Measurements from ENCODE around the gene DTX2. TPM values are rescaled to one million over a fixed set of nuclear protein-coding genes. Genes with fewer than 3 reads are reported as not detected.
A peak's percentile ranks its signal among the peaks of the same experiment; 100 is the strongest.
"Not testable (repeated sequence)": the region's sequence is repeated elsewhere in the genome, so short reads cannot be mapped to it uniquely, and the experiment has no call there.

Gene DTX2
- total RNA-seq, 2 experiments from 2014 or later, result 31.2 to 43.8 TPM

GRCh38 chr7:76465950-76466349 lies 4.4 kb downstream of the DTX2 start:
- not testable (repeated sequence) for H3K27ac Mint-ChIP-seq

GRCh38 chr7:76467743-76468404 lies 6.4 kb downstream of the DTX2 start:
- ATAC-seq; CTCF ChIA-PET; H3K36me3 Mint-ChIP-seq; H3K27ac Mint-ChIP-seq; DNase-seq; H3K9me3 Mint-ChIP-seq (ENCODE audit: low read depth); H3K27me3 Mint-ChIP-seq; H3K4me1 Mint-ChIP-seq; H3K4me3 Mint-ChIP-seq: not testable (repeated sequence)

More at GRCh38 chr7:76465950-76466349, 4.4 kb downstream of the DTX2 start:
- ATAC-seq; H3K36me3 Mint-ChIP-seq; DNase-seq; H3K27me3 Mint-ChIP-seq; CTCF ChIA-PET; H3K9me3 Mint-ChIP-seq (ENCODE audit: low read depth); H3K4me3 Mint-ChIP-seq; H3K4me1 Mint-ChIP-seq: not testable (repeated sequence)

GRCh38 chr7:76471556-76472221 lies 10.2 kb downstream of the DTX2 start:
- CTCF ChIA-PET; H3K27ac Mint-ChIP-seq; H3K9me3 Mint-ChIP-seq (ENCODE audit: low read depth); ATAC-seq; H3K4me1 Mint-ChIP-seq; H3K27me3 Mint-ChIP-seq; H3K4me3 Mint-ChIP-seq; DNase-seq; H3K36me3 Mint-ChIP-seq: not testable (repeated sequence)

- H3K4me3 Mint-ChIP-seq; H3K27ac Mint-ChIP-seq; CTCF ChIA-PET; H3K9me3 Mint-ChIP-seq (ENCODE audit: low read depth); H3K27me3 Mint-ChIP-seq; H3K36me3 Mint-ChIP-seq; ATAC-seq; H3K4me1 Mint-ChIP-seq; DNase-seq: not testable (repeated sequence)
These were observed 11.6 kb downstream of the DTX2 start for GRCh38 chr7:76473097-76473496.

- H3K4me1 Mint-ChIP-seq; H3K27me3 Mint-ChIP-seq; H3K9me3 Mint-ChIP-seq (ENCODE audit: low read depth); H3K36me3 Mint-ChIP-seq; ATAC-seq; H3K27ac Mint-ChIP-seq; CTCF ChIA-PET; H3K4me3 Mint-ChIP-seq; DNase-seq: not testable (repeated sequence)
These were observed 14.8 kb downstream of the DTX2 start for GRCh38 chr7:76476280-76476679.

GRCh38 chr7:76476742-76477474 lies 15.4 kb downstream of the DTX2 start:
- H3K27ac Mint-ChIP-seq; H3K9me3 Mint-ChIP-seq (ENCODE audit: low read depth); H3K4me3 Mint-ChIP-seq; H3K36me3 Mint-ChIP-seq; DNase-seq; H3K4me1 Mint-ChIP-seq; ATAC-seq; CTCF ChIA-PET; H3K27me3 Mint-ChIP-seq: not testable (repeated sequence)

- CTCF ChIA-PET; H3K36me3 Mint-ChIP-seq; H3K9me3 Mint-ChIP-seq (ENCODE audit: low read depth); DNase-seq; H3K4me3 Mint-ChIP-seq; H3K27me3 Mint-ChIP-seq; ATAC-seq; H3K4me1 Mint-ChIP-seq; H3K27ac Mint-ChIP-seq: not testable (repeated sequence)
These were observed 18.1 kb downstream of the DTX2 start for GRCh38 chr7:76479628-76480027.

- H3K4me3 Mint-ChIP-seq; DNase-seq; H3K36me3 Mint-ChIP-seq; ATAC-seq; H3K9me3 Mint-ChIP-seq (ENCODE audit: low read depth); H3K27ac Mint-ChIP-seq; CTCF ChIA-PET; H3K27me3 Mint-ChIP-seq; H3K4me1 Mint-ChIP-seq: not testable (repeated sequence)
These were observed 19.1 kb downstream of the DTX2 start for GRCh38 chr7:76480403-76481253.

- H3K27ac Mint-ChIP-seq; ATAC-seq; DNase-seq; H3K36me3 Mint-ChIP-seq; CTCF ChIA-PET; H3K4me1 Mint-ChIP-seq; H3K9me3 Mint-ChIP-seq (ENCODE audit: low read depth); H3K4me3 Mint-ChIP-seq; H3K27me3 Mint-ChIP-seq: not testable (repeated sequence)
These were observed 21.2 kb downstream of the DTX2 start for GRCh38 chr7:76482660-76483059.

- H3K27me3 Mint-ChIP-seq; H3K4me1 Mint-ChIP-seq; CTCF ChIA-PET; DNase-seq; H3K27ac Mint-ChIP-seq; ATAC-seq; H3K36me3 Mint-ChIP-seq; H3K4me3 Mint-ChIP-seq; H3K9me3 Mint-ChIP-seq (ENCODE audit: low read depth): not testable (repeated sequence)
These were observed 21.6 kb downstream of the DTX2 start for GRCh38 chr7:76483081-76483480.

GRCh38 chr7:76484456-76484855 lies 22.9 kb downstream of the DTX2 start:
- DNase-seq; H3K27ac Mint-ChIP-seq; H3K36me3 Mint-ChIP-seq; H3K27me3 Mint-ChIP-seq; ATAC-seq; H3K4me1 Mint-ChIP-seq; CTCF ChIA-PET; H3K9me3 Mint-ChIP-seq (ENCODE audit: low read depth); H3K4me3 Mint-ChIP-seq: not testable (repeated sequence)

- H3K27me3 Mint-ChIP-seq; CTCF ChIA-PET; H3K36me3 Mint-ChIP-seq; H3K4me3 Mint-ChIP-seq; H3K9me3 Mint-ChIP-seq (ENCODE audit: low read depth); H3K4me1 Mint-ChIP-seq; H3K27ac Mint-ChIP-seq; DNase-seq: not testable (repeated sequence)
- peak; percentile 31 for ATAC-seq
These were observed 24.5 kb downstream of the DTX2 start for GRCh38 chr7:76485822-76486610.

- H3K9me3 Mint-ChIP-seq (ENCODE audit: low read depth); H3K4me3 Mint-ChIP-seq; H3K4me1 Mint-ChIP-seq; H3K27me3 Mint-ChIP-seq; CTCF ChIA-PET; H3K36me3 Mint-ChIP-seq: not testable (repeated sequence)
- DNase-seq (peak; percentile 77), ATAC-seq (peak; percentile 96)
- peak overlapping the region; percentile 78 for H3K27ac Mint-ChIP-seq
These were observed 25.1 kb downstream of the DTX2 start for GRCh38 chr7:76486618-76487017.

All from activated CD8-positive, alpha-beta memory T cell treated with anti-CD3 and anti-CD28 coated beads, Interleukin-2, amount 10 ng/mL, durations not matched to agents 7 days and 5 days (primary cell).